Erythroblast (primary cell): ENCODE data around the gene RAD51B.

Experiments used
- GATA1 ChIP-seq: IDR thresholded peaks from 2 replicates; pipeline ENCODE4 v1.6.1; 2011; ENCODE audit warnings: low read depth, mild to moderate bottlenecking, control low read depth, low read length, moderate library complexity
- POLR2A ChIP-seq: IDR thresholded peaks from 2 replicates; pipeline ENCODE4 v1.6.1; 2011; ENCODE audit warnings: mild to moderate bottlenecking, low read length

GRCh38 chr14:68681256-68682011, 861.9 kb downstream of the RAD51B start:
- TF ChIP-seq POLR2A: no peak
- no peak for TF ChIP-seq GATA1
